HEK293 (cell line): ENCODE data around the gene IDH1.

Experiments used
- CTCF ChIA-PET: fragments of 350-600 bp; formaldehyde crosslinking; extraction: SDS; loops from one replicate; lab custom pipeline; 2021; ENCODE audit warnings: antibody characterized with exemption; lab: Yijun Ruan, JAX
- POLR2A ChIA-PET: fragments of 300-600 bp; formaldehyde crosslinking; extraction: SDS; loops from one replicate; lab custom pipeline; 2020; ENCODE audit warnings: antibody characterized with exemption, inconsistent platforms; lab: Yijun Ruan, JAX
- H3K27ac ChIP-seq: fragments of 200-500 bp; sonication (Bioruptor generic); 2 replicates; pipeline ENCODE4 v1.5.1; 2014; ENCODE audit warnings: low read depth, low read length, control low read depth, inconsistent platforms; ENCODE audit errors: extremely low read depth
- H3K36me3 ChIP-seq, 2 experiments: fragments of 200-500 bp in 1 of 2; sonication (Bioruptor generic) in 1 of 2; 1 replicate in 1 of 2; 2 replicates in 1 of 2; pipeline ENCODE4 v1.5.1; 2014 to 2017; ENCODE audit warnings: inconsistent platforms in 2 of 2, low read length in 2 of 2; ENCODE audit not compliant: control insufficient read depth in 2 of 2, insufficient read depth in 1 of 2
- H3K4me1 ChIP-seq: fragments of 200-500 bp; sonication (Bioruptor generic); 2 replicates; pipeline ENCODE4 v1.5.1; 2014; ENCODE audit warnings: mild to moderate bottlenecking, low read length, inconsistent platforms; ENCODE audit not compliant: control insufficient read depth, insufficient read depth
- H3K4me3 ChIP-seq: 2 replicates; pipeline ENCODE4 v1.5.1; 2011; ENCODE audit warnings: low read depth, mild to moderate bottlenecking, control low read depth, low read length, moderate library complexity
- H3K9me3 ChIP-seq: fragments of 200-500 bp; sonication (Bioruptor generic); 2 replicates; pipeline ENCODE4 v1.5.1; 2014; ENCODE audit warnings: low read depth, low read length, inconsistent platforms; ENCODE audit not compliant: control insufficient read depth, insufficient read depth
- GFI1B ChIP-seq: fragments of 450-650 bp; formaldehyde crosslinking; IDR thresholded peaks from 2 replicates; pipeline ENCODE4 v1.5.1; 2016; ENCODE audit warnings: missing biosample characterization, missing genetic modification characterization
- PATZ1 ChIP-seq: fragments of 450-650 bp; formaldehyde crosslinking; IDR thresholded peaks from 2 replicates; pipeline ENCODE4 v1.5.1; 2016; ENCODE audit warnings: missing biosample characterization, missing genetic modification characterization
- PRDM4 ChIP-seq: fragments of 450-650 bp; formaldehyde crosslinking; IDR thresholded peaks from 2 replicates; pipeline ENCODE4 v1.5.1; 2017; ENCODE audit warnings: missing biosample characterization, missing genetic modification characterization
- REST ChIP-seq: fragments of 450-650 bp; formaldehyde crosslinking; IDR thresholded peaks from 2 replicates; pipeline ENCODE4 v1.5.1; 2016; ENCODE audit warnings: missing biosample characterization, missing genetic modification characterization
- WT1 ChIP-seq: fragments of 450-650 bp; formaldehyde crosslinking; IDR thresholded peaks from 2 replicates; pipeline ENCODE4 v1.5.1; 2016; ENCODE audit warnings: missing biosample characterization, missing genetic modification characterization
- YY1 ChIP-seq: fragments of 450-650 bp; formaldehyde crosslinking; IDR thresholded peaks from 2 replicates; pipeline ENCODE4 v1.5.1; 2018; ENCODE audit warnings: missing biosample characterization, missing genetic modification characterization
- ZFHX2 ChIP-seq: fragments of 450-650 bp; formaldehyde crosslinking; conservative IDR thresholded peaks from 2 replicates; pipeline ENCODE4 v1.5.1; 2016; ENCODE audit warnings: missing biosample characterization, missing genetic modification characterization
- ZNF354C ChIP-seq: fragments of 450-650 bp; formaldehyde crosslinking; IDR thresholded peaks from 2 replicates; pipeline ENCODE4 v1.5.1; 2016; ENCODE audit warnings: missing biosample characterization, missing genetic modification characterization, low read depth, borderline replicate concordance
- ZNF362 ChIP-seq: fragments of 450-650 bp; formaldehyde crosslinking; IDR thresholded peaks from 2 replicates; pipeline ENCODE4 v1.5.1; 2016; ENCODE audit warnings: missing biosample characterization, missing genetic modification characterization
- ZNF518A ChIP-seq: fragments of 450-650 bp; formaldehyde crosslinking; conservative IDR thresholded peaks from 2 replicates; pipeline ENCODE4 v1.5.1; 2016; ENCODE audit warnings: low read depth, missing biosample characterization, missing genetic modification characterization
- ZNF624 ChIP-seq: fragments of 450-650 bp; formaldehyde crosslinking; IDR thresholded peaks from 2 replicates; pipeline ENCODE4 v1.5.1; 2017; ENCODE audit warnings: missing biosample characterization, missing genetic modification characterization
- ZNF785 ChIP-seq: fragments of 450-650 bp; formaldehyde crosslinking; IDR thresholded peaks from 2 replicates; pipeline ENCODE4 v1.5.1; 2016; ENCODE audit warnings: missing biosample characterization, missing genetic modification characterization

The IDH1 gene

GRCh38 chr2:208245746-208246145 lies 9.1 kb downstream of the IDH1 start (continued):
- no peak for TF ChIP-seq PATZ1

- no peak for TF ChIP-seq ZNF624 (tag by site-specific recombination)
- ChIA-PET POLR2A (no interaction called here), CTCF (no interaction called here)
- H3K27ac ChIP-seq = no peak overlapping the region
- H3K36me3 ChIP-seq = peaks cover 25 to 85% of the 10 kb centered on the region in 2 experiments
- no peaks in the 10 kb centered on the region for H3K9me3 ChIP-seq
- no peaks in the 10 kb centered on the region for H3K4me1 ChIP-seq
- H3K4me3 ChIP-seq = no peak overlapping the region
These were observed 10.4 kb downstream of the IDH1 start for GRCh38 chr2:208244422-208244821.

GRCh38 chr2:208240619-208241209 lies 14.2 kb downstream of the IDH1 start:
- Histone ChIP-seq H3K4me3 (no peak overlapping the region), H3K36me3 (peaks cover 16 to 80% of the 10 kb centered on the region in 2 experiments), H3K4me1 (no peaks in the 10 kb centered on the region), H3K27ac (no peak overlapping the region), H3K9me3 (no peaks in the 10 kb centered on the region)
- TF ChIP-seq GFI1B (tag by site-specific recombination) = no peak
- ChIA-PET CTCF (interaction anchor here (0.9 to 2.4 kb wide), 2 partner anchors 11 to 66 kb away, joined by 3 to 14 read pairs; no protein-coding TSS in a partner anchor), POLR2A (interaction anchor here (0.5 kb wide), 1 partner anchor 700 kb away, joined by 13 read pairs; no protein-coding TSS in a partner anchor)

GRCh38 chr2:208239770-208240493 lies 14.9 kb downstream of the IDH1 start:
- Histone ChIP-seq H3K27ac (no peak overlapping the region), H3K4me1 (no peaks in the 10 kb centered on the region), H3K9me3 (no peaks in the 10 kb centered on the region), H3K4me3 (no peak overlapping the region), H3K36me3 (peaks cover 14 to 75% of the 10 kb centered on the region in 2 experiments)
- TF ChIP-seq YY1 (no peak), REST (tag by site-specific recombination) (no peak), PRDM4 (tag by site-specific recombination) (no peak), ZNF518A (tag by site-specific recombination) (no peak), ZNF362 (no peak), ZFHX2 (tag by site-specific recombination) (no peak), WT1 (no peak), ZNF785 (tag by site-specific recombination) (no peak), ZNF354C (tag by site-specific recombination) (no peak)
- CTCF ChIA-PET = interaction anchor here (0.7 to 0.9 kb wide), 2 partner anchors 9 to 65 kb away, joined by 3 read pairs; no protein-coding TSS in a partner anchor
- POLR2A ChIA-PET = no interaction called here
